ENCODE measurements around the gene ADAMTS3.
A peak's percentile ranks its signal among the peaks of the same experiment; 100 is the strongest.
"Not testable (repeated sequence)": the region's sequence is repeated elsewhere in the genome, so short reads cannot be mapped to it uniquely, and the experiment has no call there.

The ADAMTS3 gene

DNA sequence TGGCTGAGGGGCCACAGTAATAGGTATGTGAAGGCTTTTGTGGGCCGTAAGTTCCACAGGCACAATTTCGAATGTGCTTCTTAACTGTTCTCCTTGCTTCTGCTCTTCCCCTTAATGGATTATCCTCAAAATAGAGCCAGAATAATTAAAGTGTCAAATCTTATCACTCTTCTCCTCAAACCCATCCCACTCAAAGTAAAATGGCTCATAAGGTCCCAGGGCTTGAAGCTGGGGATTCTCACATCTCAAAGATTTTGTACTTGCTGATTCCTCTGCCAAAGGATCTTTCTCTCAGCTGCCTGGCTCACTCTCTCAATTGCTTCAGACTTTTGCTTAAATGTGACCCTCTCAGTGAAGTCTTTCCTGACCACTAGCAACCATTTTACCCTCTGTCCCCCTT lies 16.6 kb downstream of the ADAMTS3 start:
- no peak for DNase-seq (ENCODE audit: low spot score)

DNA sequence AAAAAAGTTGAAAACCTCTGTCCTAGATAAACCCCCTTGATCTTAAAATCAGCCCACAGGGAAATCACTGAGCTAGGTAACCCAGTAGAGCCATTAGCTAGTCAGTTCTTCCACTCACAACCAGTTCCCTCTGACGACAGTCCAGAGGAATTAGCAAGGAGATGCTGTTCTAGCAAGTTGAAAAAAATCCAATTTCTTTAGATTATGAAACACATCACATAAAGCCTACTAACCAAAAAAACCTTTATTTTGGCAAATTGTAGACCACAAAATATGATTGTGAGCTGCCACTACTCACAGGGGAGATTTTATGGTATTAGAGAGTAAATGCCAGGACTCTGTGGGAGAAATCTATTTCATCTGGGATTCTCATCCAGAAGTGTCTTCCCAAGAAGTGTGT lies 22.6 kb downstream of the ADAMTS3 start:
- no peak for DNase-seq (ENCODE audit: low spot score)

DNA sequence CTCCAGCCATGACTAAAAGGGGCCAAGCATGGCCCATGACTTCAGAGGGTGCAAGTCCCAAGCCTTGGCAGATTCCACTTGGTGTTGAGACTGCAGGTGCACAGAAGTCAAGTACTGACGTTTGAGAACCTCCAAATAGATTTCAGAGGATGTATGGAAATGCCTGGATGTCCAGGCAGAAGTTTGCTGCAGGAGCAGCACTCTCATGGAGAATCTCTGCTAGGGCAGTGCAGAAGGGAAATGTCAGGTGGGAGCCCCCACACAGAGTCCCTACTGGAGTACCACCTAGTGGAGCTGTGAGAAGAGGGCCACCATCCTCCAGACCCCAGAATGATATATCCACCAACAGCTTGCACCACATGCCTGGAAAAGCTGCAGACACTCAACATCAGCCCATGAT lies 28.3 kb downstream of the ADAMTS3 start:
- DNase-seq (ENCODE audit: low spot score) = not testable (repeated sequence)

DNA sequence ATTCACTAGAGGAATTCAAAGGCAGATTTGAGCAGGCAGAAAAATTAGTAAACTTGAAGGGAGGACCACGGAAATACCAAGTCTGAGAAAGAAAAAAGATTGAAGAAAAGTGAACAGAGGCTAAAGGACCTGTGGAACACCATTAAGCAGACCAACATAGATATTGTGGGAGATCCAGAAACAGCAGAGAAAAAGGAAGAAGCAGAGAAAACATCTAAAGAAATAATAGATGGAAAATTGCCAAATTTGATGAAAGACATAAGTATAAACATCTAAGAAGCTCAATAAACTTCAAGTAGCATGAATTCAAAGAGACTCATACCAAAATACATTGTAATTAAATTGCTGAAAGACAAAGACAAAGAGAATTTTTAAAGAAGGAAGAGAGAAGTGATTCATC lies 31.0 kb downstream of the ADAMTS3 start:
- DNase-seq (ENCODE audit: low spot score) = no peak

DNA sequence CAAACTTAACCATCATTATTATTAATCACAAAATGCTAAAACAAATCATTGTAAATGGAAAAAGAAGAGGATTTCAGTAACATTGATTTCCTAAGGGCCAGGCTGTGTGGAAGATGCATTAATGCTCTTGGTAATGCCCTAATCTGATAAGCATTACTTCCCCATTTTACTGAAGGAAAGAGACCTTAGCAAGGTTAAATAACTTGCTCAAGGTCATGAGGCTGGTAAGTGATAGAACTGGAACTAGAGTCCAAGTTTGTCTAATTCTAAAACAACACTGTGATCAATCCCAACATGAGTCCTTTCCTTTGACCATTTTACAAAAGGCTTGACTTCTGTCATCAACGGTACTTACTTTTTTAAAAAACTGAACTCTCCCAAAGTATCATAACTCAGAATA lies 32.6 kb downstream of the ADAMTS3 start:
- no peak for DNase-seq (ENCODE audit: low spot score)

DNA sequence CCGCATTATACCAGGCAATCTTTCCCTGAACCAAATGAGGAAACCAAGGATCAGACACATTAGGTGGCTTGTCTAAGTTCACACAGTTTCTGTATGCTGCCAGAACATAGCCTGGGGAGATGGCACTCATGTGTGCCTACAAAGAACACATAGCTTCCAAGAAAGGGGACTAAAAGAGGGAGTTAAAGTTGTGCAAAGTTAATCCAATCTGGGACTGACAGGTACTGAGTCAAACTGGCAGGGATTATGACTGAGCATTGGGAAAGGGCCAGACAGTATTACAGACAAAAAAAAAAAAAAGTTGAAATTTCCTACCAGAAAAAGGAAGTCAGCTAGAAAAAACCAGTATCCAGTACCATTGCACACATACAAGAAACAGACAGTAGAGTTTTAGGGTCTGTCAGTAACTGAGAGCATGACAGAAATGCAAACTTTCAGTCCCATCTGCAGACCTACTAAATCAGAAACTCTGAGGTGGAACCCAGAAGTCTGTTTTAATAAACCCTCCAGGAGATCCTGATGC lies 37.2 kb downstream of the ADAMTS3 start:
- DNase-seq (ENCODE audit: low spot score) = no peak

DNA sequence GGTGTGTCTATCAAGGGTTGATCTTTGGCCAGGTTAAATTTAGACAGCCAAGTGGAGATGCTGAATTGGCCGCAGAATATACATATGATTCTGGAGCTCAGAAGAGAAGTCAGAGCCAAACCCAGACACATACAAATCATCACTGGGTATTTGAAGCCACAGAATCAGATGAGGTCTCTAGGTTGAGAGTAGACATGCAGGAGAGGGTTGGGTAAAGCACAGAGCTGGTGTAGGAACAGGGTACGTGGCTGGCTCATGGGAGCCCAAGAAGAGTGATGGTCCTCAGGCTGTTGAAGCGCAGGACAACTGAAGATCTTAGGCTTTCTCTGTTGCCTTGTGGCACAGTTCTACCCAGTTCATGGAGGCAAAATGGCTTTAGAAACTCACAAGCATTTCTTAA lies 37.7 kb downstream of the ADAMTS3 start:
- no peak for DNase-seq (ENCODE audit: low spot score)

DNA sequence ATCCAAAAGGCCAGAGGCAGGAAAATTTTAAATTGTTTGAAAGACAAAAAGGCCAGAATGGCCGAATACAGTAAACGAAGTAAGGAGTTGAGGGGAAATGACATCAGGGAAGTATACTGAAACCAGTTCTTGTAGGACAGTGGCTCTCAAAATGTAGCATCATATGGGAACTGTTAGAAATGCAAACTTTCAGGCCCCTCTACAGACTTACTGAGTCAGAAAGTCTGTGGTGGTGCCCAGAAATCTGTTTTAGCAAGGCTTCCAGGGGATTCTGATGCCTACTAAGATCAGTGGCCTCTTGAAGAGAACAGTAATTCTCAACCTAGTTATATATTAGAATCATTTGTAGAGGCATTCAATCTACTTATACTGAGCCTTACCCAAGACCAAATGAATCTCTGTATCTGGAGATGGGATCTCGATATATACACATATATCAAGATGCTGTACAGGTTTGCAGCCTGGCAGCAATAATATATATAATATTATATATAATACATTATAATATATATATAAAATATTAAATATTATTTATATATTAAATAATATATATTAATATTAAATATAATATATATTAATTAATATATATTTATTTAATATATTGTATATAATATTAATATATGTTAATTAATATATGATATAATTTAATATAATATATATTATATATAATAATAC lies 39.7 kb downstream of the ADAMTS3 start:
- no peak for DNase-seq (ENCODE audit: low spot score)

DNA sequence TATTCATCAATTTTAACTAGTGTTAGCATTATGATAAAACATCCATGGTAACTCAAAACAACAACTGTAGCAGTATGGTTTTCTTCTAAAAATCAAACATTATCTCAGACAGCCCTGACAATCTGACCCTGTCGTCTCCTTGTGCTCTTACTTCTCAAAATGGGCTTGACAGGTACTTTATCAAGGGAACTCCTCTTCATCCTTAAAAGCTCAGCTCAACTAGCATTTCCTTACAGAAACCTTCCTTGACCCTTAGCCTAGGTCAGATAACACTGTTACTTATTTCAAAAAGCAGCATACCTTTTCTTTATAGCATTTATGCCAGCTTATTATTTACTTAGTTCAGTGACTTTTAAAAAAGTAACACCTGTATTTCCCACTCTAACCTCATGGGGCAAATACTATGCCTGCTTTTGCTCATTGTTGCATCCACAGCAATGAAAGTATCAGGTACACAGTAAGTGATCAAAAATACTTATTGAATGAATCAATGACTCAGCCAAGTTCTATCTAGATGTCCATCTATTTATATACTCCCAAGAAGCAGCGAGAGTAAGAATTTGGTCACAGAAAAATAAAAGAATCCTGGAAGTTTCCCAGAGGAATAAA lies 41.9 kb downstream of the ADAMTS3 start:
- no peak for DNase-seq (ENCODE audit: low spot score)

DNA sequence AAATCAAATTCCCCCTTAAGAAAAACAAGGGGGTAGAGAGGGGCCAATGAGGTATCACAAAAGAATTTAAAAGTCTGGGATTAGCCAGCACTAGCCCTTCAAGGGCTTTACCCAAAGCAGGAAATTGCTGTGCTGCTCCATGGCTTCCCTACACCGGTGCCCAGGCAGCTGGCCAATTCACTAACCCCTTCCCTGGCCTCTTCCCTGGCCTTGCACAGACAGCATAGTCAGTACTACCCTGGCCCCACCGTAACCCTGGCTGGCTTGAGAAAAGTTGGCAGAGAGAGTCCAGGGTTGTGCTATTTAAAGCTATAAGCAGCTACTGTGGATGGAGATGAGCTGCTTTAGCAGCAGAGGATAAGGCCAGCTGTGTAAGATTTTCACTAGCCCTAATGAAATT lies 43.1 kb downstream of the ADAMTS3 start:
- DNase-seq (ENCODE audit: low spot score) = no peak

DNA sequence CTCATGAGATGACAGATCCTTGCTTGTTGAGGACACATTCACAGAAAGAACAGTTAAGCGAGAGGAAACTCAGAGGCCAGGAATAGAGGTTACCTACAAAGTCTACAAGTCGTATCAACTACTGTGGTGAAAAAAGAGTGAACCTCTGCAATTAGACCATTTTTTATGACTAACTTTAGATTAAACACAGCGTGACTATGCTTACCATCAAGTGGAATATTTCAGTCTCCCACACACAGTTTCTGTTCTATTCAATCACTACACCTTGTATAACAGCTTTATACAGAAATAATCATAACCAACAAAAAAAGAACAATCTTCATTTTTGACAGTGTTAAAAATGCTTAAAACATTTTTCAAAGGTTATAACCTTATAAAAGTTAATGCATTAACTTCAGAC lies 46.6 kb downstream of the ADAMTS3 start:
- DNase-seq (ENCODE audit: low spot score) = no peak

DNA sequence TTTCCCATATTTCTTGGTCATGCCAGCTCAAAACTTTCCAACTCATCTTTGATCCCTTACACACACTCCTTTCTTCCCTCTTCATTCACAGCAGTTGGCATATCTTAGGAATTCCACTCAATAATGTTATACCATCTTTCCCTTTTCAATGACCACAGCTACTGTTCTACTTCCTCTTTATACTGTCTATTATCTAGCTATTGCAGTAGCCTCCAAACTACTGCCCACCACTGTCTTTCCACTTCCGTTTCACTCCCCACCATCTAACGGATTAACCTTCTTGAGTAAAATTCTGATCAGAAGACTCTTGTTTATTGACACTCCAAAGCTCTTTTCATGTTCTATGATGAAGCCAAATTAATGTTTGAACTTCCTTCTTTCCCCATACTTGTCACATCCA lies 55.8 kb downstream of the ADAMTS3 start:
- no peak for DNase-seq (ENCODE audit: low spot score)

DNA sequence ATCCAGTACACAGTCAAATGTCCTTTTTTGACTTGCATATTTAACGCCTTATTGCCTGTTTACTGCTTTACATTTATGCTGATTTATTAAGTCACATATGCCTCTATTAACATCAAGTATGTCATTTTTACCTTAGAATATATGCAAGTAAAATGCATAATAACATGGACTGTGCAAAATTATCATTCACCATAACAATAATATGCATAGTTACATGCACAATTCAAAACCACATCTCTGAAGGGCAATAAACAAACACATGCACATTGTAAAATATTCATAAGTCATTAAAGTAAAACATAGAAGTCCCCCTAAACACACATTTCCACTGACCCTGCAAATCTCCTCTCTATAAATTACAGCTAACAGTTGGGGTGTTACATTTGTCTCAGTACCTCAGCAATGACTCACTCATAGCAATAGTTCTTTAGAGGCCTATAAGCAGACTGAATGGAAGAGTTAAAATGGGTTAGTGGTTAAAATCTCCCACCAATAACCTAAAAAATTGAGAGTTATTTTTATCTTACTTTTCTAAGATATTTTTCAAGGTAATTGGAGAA lies 61.1 kb downstream of the ADAMTS3 start:
- no peak for DNase-seq (ENCODE audit: low spot score)

DNA sequence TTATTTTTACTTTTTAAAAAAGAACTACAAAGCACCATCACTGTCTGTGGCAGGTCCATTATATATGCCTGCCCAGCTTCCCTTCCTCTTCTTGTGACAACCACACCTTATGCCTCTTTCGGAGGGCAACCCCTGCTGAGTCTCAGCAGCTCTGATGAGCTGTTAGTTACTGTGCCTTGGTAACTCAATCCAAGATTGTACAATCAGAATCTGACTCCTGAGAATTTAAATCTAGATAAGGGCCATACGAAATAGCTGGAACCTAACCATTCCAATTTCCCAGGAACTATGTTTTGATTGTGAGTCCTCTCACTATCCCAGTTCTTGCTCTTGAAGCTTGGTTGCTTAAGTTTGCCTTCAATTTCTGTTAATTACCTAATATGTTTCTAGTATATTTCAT lies 61.9 kb downstream of the ADAMTS3 start:
- DNase-seq (ENCODE audit: low spot score) = no peak

DNA sequence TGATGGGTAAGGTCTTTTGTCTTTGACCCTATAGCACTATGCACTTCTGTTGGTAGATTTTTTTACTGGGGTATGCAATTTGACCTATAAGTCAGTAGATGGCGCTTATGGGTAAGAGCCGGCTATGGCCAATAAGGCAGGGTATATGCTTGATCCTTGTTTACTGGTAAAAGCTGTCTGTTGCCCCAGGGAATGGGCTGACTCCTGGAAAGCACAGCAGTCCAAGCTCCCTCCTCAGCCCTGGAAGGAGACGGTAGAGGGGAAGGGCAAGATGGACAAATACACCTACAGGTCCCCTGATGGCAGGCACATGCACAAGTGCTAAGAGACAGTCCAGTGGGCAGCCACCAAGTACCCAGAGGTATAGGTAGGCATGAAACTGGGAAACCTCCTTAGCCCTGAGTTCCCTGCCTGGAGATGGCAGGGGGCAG lies 63.7 kb downstream of the ADAMTS3 start:
- DNase-seq (ENCODE audit: low spot score) = peak; percentile 68

DNA sequence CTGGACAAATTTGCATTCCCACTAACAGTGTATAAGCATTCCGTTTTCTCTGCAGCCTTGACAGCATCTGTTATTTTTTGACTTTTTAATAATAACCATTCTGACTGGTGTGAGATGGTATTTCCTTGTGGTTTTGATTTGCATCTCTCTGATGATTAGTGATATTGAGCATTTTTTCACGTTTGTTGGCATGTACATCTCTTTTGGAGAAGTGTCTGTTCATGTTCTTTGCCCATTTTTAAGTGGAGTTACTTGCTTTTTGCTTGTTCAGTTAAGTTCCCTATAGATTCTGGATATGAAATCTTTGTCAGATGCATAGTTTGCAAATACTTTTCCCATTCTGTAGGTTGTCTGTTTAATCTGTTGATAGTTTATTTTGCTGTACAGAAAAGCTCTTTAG lies 68.8 kb downstream of the ADAMTS3 start:
- no peak for DNase-seq (ENCODE audit: low spot score)

DNA sequence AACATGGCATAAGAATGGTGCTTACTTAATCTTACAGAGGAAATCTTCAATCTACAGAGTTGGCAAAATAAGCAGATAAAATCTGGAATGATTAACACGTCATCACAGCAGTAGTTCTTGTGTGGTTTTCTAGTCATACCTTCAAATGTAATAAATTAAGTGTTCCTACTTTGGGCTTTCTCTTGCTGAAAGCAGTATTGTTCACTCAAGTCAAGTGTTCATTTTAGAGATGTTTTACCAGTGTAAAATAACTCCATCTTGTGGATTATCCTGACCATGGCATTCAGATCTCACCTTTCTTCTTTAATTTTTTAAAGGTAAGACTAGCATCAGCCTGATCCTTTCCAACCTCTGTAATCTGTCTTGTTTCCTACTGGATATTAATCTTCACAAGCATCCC lies 72.9 kb downstream of the ADAMTS3 start:
- no peak for DNase-seq (ENCODE audit: low spot score)

DNA sequence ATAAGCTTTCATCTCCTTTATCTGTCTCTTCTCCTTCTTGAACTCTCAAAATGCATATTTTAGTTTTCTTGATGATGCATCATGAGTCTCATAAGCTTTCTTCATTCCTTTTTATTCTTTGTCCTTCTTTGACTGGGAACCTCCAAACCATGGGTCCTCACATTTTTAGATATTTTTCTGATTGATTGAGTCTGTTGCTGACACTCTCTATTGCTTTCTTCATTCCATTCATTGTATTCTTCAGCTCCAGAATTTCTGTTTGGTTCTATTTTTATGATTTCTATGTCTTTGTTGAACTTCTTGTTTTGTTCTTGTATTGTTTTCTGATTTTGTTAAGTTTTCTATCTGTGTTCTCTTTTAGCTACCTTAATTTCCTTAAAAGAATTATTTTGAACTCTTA lies 74.9 kb downstream of the ADAMTS3 start:
- DNase-seq (ENCODE audit: low spot score) = no peak

DNA sequence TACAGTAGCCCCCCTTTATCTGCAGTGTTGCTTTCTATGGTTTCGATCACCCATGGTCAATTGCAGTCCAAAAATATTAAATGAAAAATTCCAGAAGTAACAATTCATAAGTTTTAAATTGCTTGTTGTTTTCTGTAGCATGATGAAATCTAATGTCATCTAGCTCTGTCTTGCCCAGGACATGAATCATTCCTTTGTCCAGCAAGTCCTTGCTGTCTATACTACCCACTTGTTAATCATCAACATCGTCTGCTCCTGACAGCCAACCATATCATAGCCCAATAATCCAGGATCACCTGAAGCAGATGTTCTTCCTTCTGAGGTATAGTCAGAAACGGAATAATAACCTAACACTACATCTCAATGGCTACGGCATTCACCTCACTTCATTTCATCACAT lies 79.8 kb downstream of the ADAMTS3 start:
- no peak for DNase-seq (ENCODE audit: low spot score)

DNA sequence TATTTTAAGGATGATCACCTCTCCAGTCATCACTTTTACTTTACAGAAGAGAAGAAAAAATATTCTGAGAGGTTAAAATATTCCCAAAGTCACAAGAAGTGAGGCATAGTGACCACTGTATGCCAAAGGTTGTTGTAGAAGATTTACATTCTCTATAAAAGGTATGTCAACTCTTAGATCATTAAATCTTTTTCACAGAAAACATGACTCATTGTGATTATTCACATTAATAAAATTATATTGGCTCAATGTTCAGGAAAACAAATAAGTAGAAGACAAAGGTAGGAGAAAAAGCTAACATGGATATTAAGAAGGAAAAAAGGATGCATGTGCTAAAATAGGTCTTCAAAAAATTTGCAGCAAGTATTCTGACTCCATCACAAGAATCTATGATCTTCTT lies 82.0 kb downstream of the ADAMTS3 start:
- no peak for DNase-seq (ENCODE audit: low spot score)

DNA sequence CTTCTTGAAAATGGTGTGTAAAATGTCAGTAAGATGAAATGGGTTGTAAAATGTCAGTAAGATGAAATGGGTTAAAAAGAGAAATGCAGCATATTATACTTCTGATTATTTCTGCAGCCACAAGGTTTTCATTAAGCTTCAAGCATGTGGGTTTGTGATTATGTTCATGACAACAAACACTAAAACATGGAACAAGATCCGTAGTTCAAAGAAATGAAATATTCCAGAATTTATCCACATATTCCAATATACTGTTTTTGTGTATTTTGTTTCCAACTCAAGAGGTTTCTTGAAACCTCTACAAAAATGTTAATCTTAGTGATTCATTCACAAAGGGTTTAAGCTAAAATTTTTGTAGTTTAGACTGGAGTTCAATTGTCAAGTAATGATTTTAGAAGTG lies 84.0 kb downstream of the ADAMTS3 start:
- DNase-seq (ENCODE audit: low spot score) = no peak

DNA sequence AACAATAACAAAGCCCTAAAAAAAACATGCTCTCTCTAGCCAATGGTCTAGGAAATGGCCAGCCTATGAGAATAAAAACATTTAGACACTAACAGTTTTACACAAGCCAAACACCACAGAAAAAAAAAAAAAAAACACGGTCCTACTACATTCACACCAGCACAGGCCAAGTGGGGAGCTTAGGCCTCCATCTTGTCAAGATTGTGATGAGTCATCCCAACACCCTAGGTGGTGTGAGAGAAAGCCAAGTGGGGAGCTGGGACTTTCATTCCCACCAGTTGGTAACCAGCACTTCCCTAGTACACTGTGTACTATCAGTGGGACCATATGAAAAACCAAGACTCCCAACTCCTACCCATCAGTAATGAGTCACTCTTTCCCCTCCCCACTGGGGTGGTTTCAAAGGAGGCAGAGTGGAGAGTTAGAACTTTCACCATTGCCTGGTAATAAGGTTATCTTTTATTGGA lies 95.6 kb downstream of the ADAMTS3 start:
- no peak for DNase-seq (ENCODE audit: low spot score)

DNA sequence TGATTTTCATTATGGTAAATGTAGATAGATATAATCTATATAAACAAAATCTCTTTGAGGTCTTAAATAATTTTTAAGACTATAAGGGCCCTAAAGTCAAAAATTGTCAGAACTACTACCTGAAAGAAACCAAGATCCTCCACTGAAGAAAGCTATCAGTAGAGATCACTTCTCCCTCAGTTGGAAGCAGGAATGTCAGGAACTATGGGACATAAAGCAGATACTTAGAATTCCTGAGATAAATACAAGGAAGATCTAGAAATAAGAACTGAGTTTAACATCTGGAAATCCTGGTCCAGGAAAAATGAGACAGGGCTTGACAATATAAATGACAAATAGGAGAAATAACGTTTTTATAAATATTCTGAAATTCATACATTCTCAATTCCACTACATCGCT lies 97.2 kb downstream of the ADAMTS3 start:
- DNase-seq (ENCODE audit: low spot score) = no peak

Measured in D341Med (cell line).